ENCODE measurements around the gene BCL7C.

BCL7C gene

GRCh38 chr16:30922420-30922959, 28.6 kb upstream of the BCL7C start:
- DNase-seq, result peak; percentile 100

- peak; percentile 92 to 94 for DNase-seq
Measured at GRCh38 chr16:30921748-30922419, 28.0 kb upstream of the BCL7C start.

GRCh38 chr16:30921459-30921747, 27.5 kb upstream of the BCL7C start:
- DNase-seq, result no peak

GRCh38 chr16:30920891-30921290, 27.0 kb upstream of the BCL7C start:
- no peak for DNase-seq

- DNase-seq, result no peak
Measured at GRCh38 chr16:30918614-30919013, 24.7 kb upstream of the BCL7C start.

GRCh38 chr16:30914830-30915229, 21.0 kb upstream of the BCL7C start:
- DNase-seq, result no peak

GRCh38 chr16:30912794-30913412, 19.0 kb upstream of the BCL7C start:
- no peak for DNase-seq

GRCh38 chr16:30910427-30911029, 16.7 kb upstream of the BCL7C start:
- no peak for DNase-seq

GRCh38 chr16:30907064-30907463, 13.2 kb upstream of the BCL7C start:
- no peak for DNase-seq

- DNase-seq, result no peak
Measured at GRCh38 chr16:30904114-30904780, 10.4 kb upstream of the BCL7C start.

GRCh38 chr16:30903596-30903995, 9.7 kb upstream of the BCL7C start:
- DNase-seq, result no peak

GRCh38 chr16:30903002-30903401, 9.1 kb upstream of the BCL7C start:
- no peak for DNase-seq

GRCh38 chr16:30902029-30902972, 8.4 kb upstream of the BCL7C start:
- peak; percentile 35 to 45 for DNase-seq

GRCh38 chr16:30901201-30902028, 7.5 kb upstream of the BCL7C start:
- no peak for DNase-seq

- DNase-seq, result no peak
Measured at GRCh38 chr16:30900588-30900987, 6.7 kb upstream of the BCL7C start.

GRCh38 chr16:30899794-30900193, 5.9 kb upstream of the BCL7C start:
- no peak for DNase-seq

- peak; percentile 93 to 97 for DNase-seq
Measured at GRCh38 chr16:30896889-30897733, 3.2 kb upstream of the BCL7C start.

GRCh38 chr16:30896261-30896888, 2.5 kb upstream of the BCL7C start, which contains the start of gene CTF1:
Gene CTF1, plus strand, starts transcription at chr16:30896614. Its CDS starts 30 bp downstream, at chr16:30896644.
- DNase-seq, result peak; percentile 68 to 73

GRCh38 chr16:30895627-30896260, 1.9 kb upstream of the BCL7C start:
- peak; percentile 68 to 78 for DNase-seq

Measured in SHP77 (cell line).